Thymus (tissue), 14 donors: ENCODE data around the gene ZNF813. TPM values are rescaled to one million over a fixed set of nuclear protein-coding genes. Genes with fewer than 3 reads are reported as not detected.
A peak's percentile ranks its signal among the peaks of the same experiment; 100 is the strongest.
"Not testable (repeated sequence)": the region's sequence is repeated elsewhere in the genome, so short reads cannot be mapped to it uniquely, and the experiment has no call there.

ENCODE experiments used
- DNase-seq, 9 donors: peaks; one replicate each; pipeline ENCODE4 v3.0.0-alpha.2; 2013; ENCODE audit warnings: low spot score in 9 of 9, low read depth in 6 of 9, missing footprints in 1 of 9
- H3K27ac ChIP-seq, 2 donors: one replicate each; pipeline ENCODE4 v1.5.1; 2013; ENCODE audit warnings: control low read depth in 1 of 2, low read depth in 1 of 2, low read length in 1 of 2, mild to moderate bottlenecking in 1 of 2, moderate library complexity in 1 of 2
- H3K27me3 ChIP-seq, 2 donors: one replicate each; pipeline ENCODE4 v1.5.1; 2013; ENCODE audit warnings: low read length in 1 of 2; ENCODE audit not compliant: control insufficient read depth in 2 of 2, insufficient read depth in 1 of 2
- H3K36me3 ChIP-seq, 2 donors: one replicate each; pipeline ENCODE4 v1.5.1; 2013; ENCODE audit warnings: low read length in 1 of 2, mild to moderate bottlenecking in 1 of 2, moderate library complexity in 1 of 2; ENCODE audit not compliant: control insufficient read depth in 2 of 2, insufficient read depth in 2 of 2
- H3K4me1 ChIP-seq, 2 donors: one replicate each; pipeline ENCODE4 v1.5.1; 2013; ENCODE audit warnings: low read length in 2 of 2; ENCODE audit not compliant: control insufficient read depth in 2 of 2, insufficient read depth in 2 of 2
- H3K4me3 ChIP-seq, 2 donors: one replicate each; pipeline ENCODE4 v1.5.1; 2013; ENCODE audit warnings: low read length in 2 of 2, control low read depth in 1 of 2, mild to moderate bottlenecking in 1 of 2
- H3K9me3 ChIP-seq, 2 donors: one replicate each; pipeline ENCODE4 v1.5.1; 2013; ENCODE audit warnings: low read length in 1 of 2, mild to moderate bottlenecking in 1 of 2; ENCODE audit not compliant: control insufficient read depth in 2 of 2, insufficient read depth in 1 of 2
- WGBS: extraction: QIAGEN DNeasy Blood & Tissue Kit; methylation state at CpG from one replicate; pipeline ENCODE4 v1.1.7; 2013; 5-methylcytosine and 5-hydroxymethylcytosine counted together
- long read RNA-seq, 10 donors: transcript quantifications; one replicate each; lab custom pipeline, GENCODE V29; 2026
- polyA plus RNA-seq: library from polyadenylated mRNA; stranded (reverse); fragments of 200-250 nt; gene quantifications from one replicate; pipeline ENCODE4 v1.2.3, GENCODE V29; 2013
- total RNA-seq: library from RNA; stranded (reverse); fragments of 120-200 nt; gene quantifications from one replicate; pipeline ENCODE4 v1.2.4, GENCODE V29; 2013
- donor health status: healthy.

The ZNF813 gene
- total RNA-seq: 4.6 TPM
- 2.5 TPM for polyA plus RNA-seq
- long read RNA-seq, donor 1: 0 reads
- long read RNA-seq, donor 2, full-length matches to known transcripts: 3 of 3 reads
- long read RNA-seq, donor 2, partial matches to known transcripts: 0 of 3 reads
- long read RNA-seq, donor 2, other reads (novel, unspliced or antisense): 0 of 3 reads
- long read RNA-seq, donor 3, full-length matches to known transcripts: 2 of 2 reads
- long read RNA-seq, donor 3, partial matches to known transcripts: 0 of 2 reads
- long read RNA-seq, donor 3, other reads (novel, unspliced or antisense): 0 of 2 reads
- long read RNA-seq, donor 4, full-length matches to known transcripts: 1 of 1 reads
- long read RNA-seq, donor 4, partial matches to known transcripts: 0 of 1 reads
- long read RNA-seq, donor 4, other reads (novel, unspliced or antisense): 0 of 1 reads
- long read RNA-seq, donor 5, full-length matches to known transcripts: 1 of 1 reads
- long read RNA-seq, donor 5, partial matches to known transcripts: 0 of 1 reads
- long read RNA-seq, donor 5, other reads (novel, unspliced or antisense): 0 of 1 reads
- long read RNA-seq, donor 6: 0 reads
- long read RNA-seq, donor 7: 0 reads
- long read RNA-seq, donor 8: 0 reads
- long read RNA-seq, donor 9, full-length matches to known transcripts: 1 of 1 reads
- long read RNA-seq, donor 9, partial matches to known transcripts: 0 of 1 reads
- long read RNA-seq, donor 9, other reads (novel, unspliced or antisense): 0 of 1 reads
- long read RNA-seq, donor 10: 0 reads

DNA sequence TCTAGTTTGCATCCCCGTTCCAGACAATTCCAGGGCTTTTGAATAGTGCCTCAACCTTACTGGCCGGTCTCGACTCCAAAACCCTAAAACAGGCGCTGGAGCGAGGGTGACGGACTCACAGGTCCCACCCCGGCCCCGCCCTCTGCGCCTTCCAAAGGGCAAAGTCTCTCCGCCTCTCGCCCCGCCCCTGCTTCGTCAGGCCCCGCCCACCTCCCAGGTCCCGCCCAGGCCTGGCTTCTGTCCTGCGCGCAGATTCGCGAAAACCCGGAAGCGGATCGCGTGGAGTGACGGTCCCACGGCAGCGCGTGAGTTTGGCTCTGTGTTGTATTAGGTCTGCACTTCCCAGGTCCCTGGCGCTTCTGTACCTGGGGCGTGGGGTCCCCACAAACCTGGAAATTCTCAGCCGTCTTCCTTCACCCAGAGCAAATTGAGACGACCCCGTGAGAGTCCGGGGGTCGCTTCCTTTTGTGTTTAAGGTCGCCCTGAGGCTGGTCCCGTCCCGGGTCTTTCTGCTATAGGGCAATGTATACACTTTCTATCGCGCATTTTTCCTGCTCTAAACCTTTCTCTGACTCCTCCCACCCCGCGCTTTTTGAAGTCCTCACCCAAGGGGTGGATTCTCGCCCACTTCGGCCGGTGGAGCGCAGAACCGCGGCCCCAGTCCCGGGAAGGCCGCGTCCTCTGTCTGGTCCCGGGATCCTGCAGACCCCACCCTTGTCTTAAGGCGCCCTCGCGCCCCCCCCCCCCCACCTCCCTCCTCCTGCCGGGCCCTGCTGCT is at the start of gene ZNF813:
TSS of gene ZNF813 (plus strand) at position 249 of the 778 bp plus-strand sequence. CDS start 16,090 bp downstream, outside the sequence.
- no peaks in the 10 kb centered on the region for H3K36me3 ChIP-seq
- peaks cover 3 to 5% of the 10 kb centered on the region in 2 donors for H3K4me1 ChIP-seq
- H3K9me3 ChIP-seq: peaks cover 4 to 10% of the 10 kb centered on the region in 2 donors
- WGBS: under 1% methylated on average over 55 of the region's 55 CpGs
- H3K4me3 ChIP-seq: peak within 1 kb of the TSS; percentile 64 to 77
- H3K27me3 ChIP-seq: peaks cover 2 to 10% of the 10 kb centered on the region in 2 donors
- peak within 1 kb of the TSS; percentile 87 to 88 for H3K27ac ChIP-seq
- DNase-seq: peak; percentile 77 to 97 (median 93)

DNA sequence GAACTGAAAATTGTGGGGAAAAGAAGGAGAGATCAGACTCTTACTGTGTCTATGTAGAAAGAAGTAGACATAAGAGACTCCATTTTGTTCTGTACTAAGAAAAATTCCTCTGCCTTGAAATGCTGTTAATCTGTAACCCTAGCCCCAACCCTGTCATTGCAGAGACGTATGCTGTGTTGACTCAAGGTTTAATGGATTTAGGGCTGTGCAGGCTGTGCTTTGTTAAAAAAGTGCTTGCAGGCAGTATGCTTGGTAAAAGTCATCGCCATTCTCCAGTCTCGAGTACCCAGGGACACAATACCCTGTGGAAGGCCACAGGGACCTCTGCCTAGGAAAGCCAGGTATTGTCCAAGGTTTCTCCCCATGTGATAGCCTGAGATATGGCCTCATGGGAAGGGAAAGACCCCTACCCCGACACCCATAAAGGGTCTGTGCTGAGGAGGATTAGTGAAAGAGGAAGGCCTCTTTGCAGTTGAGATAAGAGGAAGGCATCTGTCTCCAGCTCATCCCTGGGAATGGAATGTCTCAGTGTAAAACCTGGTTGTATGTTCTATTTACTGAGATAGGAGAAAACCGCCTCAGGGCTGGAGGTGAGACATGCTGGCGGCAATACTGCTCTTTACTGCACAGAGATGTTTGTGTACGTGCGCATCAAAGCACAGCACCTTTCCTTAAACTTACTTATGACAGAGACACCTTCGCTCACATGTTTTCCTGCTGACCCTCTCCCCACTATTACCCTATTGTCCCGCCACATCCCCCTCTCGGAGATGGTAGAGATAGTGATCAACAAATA is 46.8 kb upstream of the ZNF813 start:
- not testable (repeated sequence) for H3K4me3 ChIP-seq, H3K27ac ChIP-seq, H3K36me3 ChIP-seq, H3K9me3 ChIP-seq, DNase-seq, H3K27me3 ChIP-seq, H3K4me1 ChIP-seq
- WGBS: 91% methylated on average over 11 of the region's 11 CpGs

DNA sequence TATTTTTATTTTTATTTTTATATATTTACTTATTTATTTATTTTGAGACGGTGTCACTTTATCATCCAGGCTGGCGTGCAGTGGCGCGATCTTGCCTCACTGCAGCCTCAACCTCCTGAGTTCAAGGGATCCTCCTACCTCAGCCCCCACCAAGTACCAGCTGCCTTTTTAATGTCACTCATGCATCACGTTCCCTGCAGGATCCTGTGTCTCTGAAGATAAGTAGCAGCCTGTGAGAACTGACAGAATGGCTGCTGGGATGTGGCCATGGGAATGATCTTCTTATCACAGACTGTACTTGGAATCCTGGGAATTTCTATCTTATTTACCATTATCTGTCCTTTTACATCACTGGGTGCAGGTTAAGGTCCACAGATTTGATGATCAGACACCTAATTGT is 45.0 kb upstream of the ZNF813 start:
- Histone ChIP-seq H3K9me3 (peaks cover 0 to 3% of the 10 kb centered on the region in 2 donors), H3K27me3 (no peaks in the 10 kb centered on the region), H3K4me1 (no peaks in the 10 kb centered on the region), H3K4me3 (no peak overlapping the region), H3K36me3 (no peaks in the 10 kb centered on the region), H3K27ac (no peak overlapping the region)
- WGBS: 91% methylated on average over 5 of the region's 5 CpGs
- no peak for DNase-seq

GRCh38 chr19:53423074-53423473 is 44.5 kb upstream of the ZNF813 start:
- DNase-seq, H3K4me3 ChIP-seq: not testable (repeated sequence)

DNA sequence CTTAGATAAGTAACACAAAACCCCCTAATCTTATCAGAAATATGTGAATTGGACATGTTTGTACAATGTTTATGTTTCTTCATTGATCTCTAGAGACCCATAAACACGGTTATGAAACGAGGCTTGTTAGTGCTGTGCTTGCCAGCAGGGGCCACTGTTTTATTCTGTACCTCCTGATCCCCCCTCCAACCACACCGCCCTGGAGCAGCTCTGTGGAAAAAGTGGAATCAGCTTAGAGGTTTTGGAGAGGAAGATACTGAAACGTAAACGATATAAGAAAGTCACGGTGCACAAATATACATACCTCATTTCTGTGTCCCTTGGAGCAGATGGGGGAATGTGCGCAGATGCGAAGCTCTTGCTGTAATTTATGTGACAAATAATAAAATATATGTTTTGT is 43.9 kb upstream of the ZNF813 start:
- not testable (repeated sequence) for H3K27ac ChIP-seq, H3K36me3 ChIP-seq, H3K4me3 ChIP-seq, H3K9me3 ChIP-seq, H3K27me3 ChIP-seq, H3K4me1 ChIP-seq, DNase-seq
- 60% methylated on average over 8 of the region's 8 CpGs for WGBS

More at GRCh38 chr19:53423074-53423473, 44.5 kb upstream of the ZNF813 start:
- WGBS: 53% methylated on average over 11 of the region's 13 CpGs
- not testable (repeated sequence) for H3K27ac ChIP-seq, H3K4me1 ChIP-seq, H3K9me3 ChIP-seq, H3K27me3 ChIP-seq, H3K36me3 ChIP-seq

DNA sequence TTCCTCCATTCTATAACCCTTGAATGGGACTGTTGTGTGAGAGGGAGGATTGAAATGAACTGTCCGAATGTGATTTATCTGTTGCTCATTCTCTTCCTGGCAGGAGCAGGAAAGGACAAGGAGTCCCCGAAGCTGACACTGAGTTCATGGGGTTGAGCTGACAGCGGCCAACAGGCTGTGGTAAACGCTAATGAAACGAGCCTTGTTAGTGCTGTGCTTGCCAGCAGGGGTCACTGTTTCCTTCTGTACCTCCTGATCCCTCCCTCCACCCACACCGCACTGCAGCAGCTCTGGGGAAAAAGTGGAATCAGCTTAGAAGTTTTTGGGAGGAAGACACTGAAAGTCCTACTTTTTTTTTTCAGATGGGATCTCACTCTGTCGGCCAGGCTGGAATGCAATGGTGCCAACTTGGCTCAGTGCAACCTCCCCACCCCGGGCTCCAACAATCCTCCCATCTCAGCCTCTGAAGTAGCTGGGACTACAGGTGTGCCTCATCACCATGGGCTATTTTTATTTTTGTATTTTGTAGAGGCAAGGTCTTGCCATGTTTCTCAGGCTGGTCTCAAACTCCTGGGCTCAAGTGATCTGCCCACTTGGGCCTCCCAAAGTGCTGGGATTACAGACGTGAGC is 42.5 kb upstream of the ZNF813 start:
- peak; percentile 39 to 76 (median 61) for DNase-seq
- H3K27me3 ChIP-seq: no peaks in the 10 kb centered on the region
- no peaks in the 10 kb centered on the region for H3K9me3 ChIP-seq
- no peaks in the 10 kb centered on the region for H3K4me1 ChIP-seq
- H3K36me3 ChIP-seq: no peaks in the 10 kb centered on the region
- H3K4me3 ChIP-seq: no peak overlapping the region
- 30% methylated on average over 9 of the region's 9 CpGs for WGBS
- H3K27ac ChIP-seq: no peak overlapping the region

DNA sequence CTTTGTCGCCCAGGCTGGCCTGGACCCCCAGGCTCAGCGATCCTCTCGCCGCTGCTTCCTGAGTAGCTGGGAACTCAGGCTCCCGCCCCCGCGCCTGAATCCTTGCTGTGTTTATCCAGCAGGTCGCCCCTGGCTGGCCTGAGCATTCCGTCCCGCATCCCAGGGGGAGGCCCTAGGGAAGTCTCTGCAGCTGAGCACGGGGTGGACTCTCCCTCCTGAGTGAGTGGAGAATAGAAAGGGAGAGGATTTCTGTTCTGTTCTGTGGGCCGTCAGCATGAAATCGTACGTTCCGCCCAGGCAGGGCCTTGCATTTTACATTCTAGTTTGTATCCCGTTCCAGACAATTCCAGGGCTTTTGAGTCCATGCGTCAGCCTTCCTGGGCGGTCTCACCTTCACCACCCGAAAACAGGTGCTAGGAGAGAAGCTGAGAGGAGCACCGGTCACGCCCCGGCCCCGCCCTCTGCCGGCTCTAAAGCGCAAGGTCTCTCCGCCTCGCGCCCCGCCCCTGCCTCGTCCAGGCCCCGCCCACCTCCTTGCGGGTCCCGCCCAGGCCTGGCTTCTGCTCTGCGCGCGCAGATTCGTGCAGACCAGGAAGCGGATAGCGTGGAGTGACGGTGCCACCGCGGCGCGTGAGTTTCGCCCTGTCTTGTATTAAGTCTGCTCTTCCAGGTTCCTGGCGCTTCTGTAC is 36.0 kb upstream of the ZNF813 start, which contains the start of gene ZNF761:
TSS of gene ZNF761 (plus strand) at position 586 of the 689 bp plus-strand sequence. CDS start 15,285 bp downstream, outside the sequence.
- H3K27ac ChIP-seq: peak within 1 kb of the TSS; percentile 69 to 81
- H3K27me3 ChIP-seq: peaks cover 0 to 2% of the 10 kb centered on the region in 2 donors
- H3K4me3 ChIP-seq: peak within 1 kb of the TSS; percentile 73
- H3K36me3 ChIP-seq: peaks cover 9 to 13% of the 10 kb centered on the region in 2 donors
- peaks cover 3 to 4% of the 10 kb centered on the region in 2 donors for H3K4me1 ChIP-seq
- WGBS: 3% methylated on average over 46 of the region's 46 CpGs
- DNase-seq: peak; percentile 79 to 97 (median 92)
- H3K9me3 ChIP-seq: no peaks in the 10 kb centered on the region
